DMS 273 (cell line): ENCODE results near the gene VSIR.

Source experiments
- DNase-seq: peaks from one replicate; lab custom pipeline; 2025; ENCODE audit not compliant: unreplicated experiment; lab: John Stamatoyannopoulos, UW

VSIR gene

DNA sequence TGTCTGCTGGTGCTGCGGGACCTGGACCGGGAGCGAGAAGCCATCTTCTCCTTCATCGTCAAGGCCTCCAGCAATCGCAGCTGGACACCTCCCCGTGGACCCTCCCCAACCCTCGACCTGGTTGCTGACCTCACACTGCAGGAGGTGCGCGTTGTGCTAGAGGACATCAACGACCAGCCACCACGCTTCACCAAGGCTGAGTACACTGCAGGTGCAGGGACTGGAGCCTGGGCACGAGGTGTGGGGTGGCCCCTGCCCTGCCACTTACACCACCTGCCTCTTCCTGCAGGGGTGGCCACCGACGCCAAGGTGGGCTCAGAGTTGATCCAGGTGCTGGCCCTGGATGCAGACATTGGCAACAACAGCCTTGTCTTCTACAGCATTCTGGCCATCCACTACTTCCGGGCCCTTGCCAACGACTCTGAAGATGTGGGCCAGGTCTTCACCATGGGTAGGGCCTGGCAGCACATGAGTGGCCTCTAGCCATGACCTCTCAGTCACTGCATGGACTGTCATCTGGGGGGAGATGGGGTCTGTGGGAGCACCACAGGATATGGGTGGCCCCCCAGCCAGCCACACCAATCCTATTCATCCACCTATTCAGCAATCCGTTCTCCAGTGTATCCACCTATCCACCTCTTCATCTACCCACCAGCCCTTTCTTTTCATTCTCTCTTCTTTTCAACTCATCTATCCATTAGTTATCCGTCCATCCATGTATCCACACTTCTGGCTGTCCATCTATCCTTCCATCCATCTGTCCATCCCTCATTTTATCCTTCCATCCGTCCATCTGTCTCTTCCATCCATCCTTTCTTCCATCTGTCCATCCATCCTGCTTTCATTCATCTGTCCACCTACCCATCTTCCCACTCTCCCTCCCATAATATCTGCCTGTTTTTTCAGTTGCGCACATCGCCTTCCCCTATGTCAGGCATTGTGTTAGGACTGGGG, 34.5 kb upstream of the VSIR start:
- no peak for DNase-seq

- no peak for DNase-seq
These were observed 33.6 kb upstream of the VSIR start for GRCh38 chr10:71806704-71807556.

GRCh38 chr10:71805776-71806703, 32.7 kb upstream of the VSIR start:
- no peak for DNase-seq

- DNase-seq = peak; percentile 62
These were observed 30.8 kb upstream of the VSIR start for GRCh38 chr10:71804077-71804476.

DNA sequence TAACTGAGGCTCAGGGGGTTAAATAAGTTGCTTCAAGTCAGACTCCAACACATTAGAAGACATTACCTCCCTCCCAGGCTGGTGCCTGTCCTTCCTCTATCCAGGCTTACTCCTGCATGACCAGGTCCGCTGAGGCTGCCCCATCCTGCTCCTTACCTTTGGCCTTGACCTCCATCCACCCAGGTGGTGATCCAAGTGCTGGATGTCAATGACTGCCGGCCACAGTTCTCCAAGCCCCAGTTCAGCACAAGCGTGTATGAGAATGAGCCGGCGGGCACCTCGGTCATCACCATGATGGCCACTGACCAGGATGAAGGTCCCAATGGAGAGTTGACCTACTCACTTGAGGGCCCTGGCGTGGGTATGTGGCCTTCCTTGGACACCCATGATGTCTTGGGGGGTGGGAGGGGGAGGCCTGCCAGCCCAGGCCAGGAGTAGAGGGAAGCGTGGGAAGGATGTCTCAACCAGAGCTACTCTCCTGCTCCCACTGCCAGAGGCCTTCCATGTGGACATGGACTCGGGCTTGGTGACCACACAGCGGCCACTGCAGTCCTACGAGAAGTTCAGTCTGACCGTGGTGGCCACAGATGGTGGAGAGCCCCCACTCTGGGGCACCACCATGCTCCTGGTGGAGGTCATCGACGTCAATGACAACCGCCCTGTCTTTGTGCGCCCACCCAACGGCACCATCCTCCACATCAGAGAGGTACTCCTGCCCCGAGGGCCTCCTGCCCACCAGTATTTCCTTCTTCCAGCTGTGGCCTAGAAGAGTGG, 29.6 kb upstream of the VSIR start:
- DNase-seq = no peak

GRCh38 chr10:71802235-71802634, 28.9 kb upstream of the VSIR start:
- DNase-seq = no peak

- DNase-seq = no peak
These were observed 28.0 kb upstream of the VSIR start for GRCh38 chr10:71801361-71801760.

DNA sequence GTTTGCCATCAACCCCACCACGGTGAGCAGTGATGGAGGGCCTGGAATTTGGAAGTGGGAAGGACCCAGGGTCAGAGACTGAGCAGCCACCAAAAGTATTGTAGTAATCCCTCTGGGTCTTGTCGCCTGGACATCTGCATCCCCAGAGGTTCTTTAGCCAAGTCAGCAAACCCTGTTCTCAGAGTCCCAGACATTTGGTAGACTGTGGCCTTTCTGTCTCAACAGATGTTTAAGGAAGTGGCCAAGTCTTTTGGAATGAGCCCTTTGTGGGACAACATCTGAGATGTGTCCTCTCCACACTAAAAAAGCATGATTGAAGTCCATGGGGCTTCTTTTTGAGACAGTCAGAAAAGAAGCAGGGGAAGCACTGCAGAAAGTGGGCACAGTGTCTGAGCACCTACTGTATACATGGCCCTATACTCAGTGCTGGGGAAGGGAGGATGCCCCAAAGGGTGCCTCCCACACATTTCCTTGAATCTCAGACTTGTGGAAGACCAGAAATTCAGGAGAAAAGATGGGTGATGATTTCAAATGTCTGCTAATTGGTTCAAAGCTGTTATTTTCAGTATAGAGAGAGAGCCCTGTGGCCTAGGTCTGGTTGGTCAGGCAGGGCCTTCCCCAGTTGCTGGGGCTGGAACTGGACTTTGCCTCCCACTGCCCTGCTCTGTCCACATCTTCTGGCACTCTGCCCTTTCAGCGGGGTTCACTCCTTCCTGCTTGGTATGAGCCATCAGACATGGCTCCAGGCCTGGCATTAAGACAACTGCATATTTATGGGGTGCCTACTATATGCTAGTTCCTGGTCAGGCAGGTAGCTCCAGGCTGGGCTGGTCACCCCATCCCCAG, 26.5 kb upstream of the VSIR start:
- no peak for DNase-seq

GRCh38 chr10:71799112-71799511, 25.8 kb upstream of the VSIR start:
- DNase-seq = no peak

GRCh38 chr10:71798308-71798624, 24.9 kb upstream of the VSIR start:
- DNase-seq = no peak

DNA sequence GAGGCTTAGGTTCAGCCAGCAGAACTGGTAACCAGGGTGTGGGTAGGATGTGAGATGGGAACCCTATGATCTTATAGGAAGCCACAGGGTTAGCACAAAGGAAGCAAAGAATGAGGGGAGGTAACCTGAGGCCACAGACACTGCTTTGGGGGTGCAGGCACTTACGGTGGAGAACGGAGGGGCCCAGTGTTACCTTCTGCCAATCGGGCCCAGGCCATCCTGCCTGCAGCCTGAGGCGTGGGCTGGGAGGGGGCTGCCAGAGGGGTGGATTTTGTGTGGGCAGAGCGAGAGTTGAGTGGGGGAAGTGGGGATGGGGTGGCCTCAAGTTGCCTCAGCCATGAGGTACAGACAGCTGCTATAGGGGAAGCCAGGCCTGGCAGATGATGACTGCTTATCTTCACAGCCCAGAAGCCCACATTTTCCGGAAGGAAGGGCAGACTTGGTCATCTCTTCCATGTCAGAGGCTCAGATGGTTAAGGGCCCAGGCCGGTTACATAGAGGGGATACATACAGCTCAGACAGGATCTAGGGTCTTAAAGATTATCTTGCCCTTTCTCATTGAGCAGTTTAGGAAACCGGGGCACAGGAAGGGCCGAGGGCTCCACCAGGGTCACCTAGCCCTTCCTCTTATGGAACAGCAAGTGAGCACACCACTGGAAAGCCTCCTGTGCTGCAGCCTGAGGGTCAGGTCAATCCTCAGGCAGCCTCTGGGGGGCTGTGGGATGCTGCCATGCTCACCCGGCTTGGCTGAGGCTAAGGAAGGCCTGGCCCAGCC, 24.4 kb upstream of the VSIR start:
- DNase-seq = no peak

GRCh38 chr10:71796749-71797405, 23.6 kb upstream of the VSIR start:
- DNase-seq = no peak

DNA sequence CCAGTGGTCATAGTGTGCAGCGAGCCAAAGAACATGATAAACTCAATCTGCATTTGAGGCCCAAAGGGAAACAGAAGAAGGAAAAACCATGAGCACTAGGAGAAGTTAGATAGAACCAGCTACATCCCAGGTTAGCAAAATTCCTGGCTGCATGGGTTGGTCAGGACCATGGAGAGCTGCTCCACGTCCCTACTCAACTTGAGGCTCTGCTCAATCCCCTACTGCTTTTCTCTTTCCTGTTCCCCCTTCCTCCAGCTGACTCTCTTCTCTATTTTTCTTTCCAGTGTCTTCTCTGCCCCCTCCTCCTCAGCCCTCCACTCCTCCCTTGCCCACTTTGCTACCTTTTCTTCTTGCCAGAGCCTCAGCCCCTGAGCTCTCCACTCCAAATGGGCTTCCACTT, 21.9 kb upstream of the VSIR start:
- peak; percentile 13 for DNase-seq

DNA sequence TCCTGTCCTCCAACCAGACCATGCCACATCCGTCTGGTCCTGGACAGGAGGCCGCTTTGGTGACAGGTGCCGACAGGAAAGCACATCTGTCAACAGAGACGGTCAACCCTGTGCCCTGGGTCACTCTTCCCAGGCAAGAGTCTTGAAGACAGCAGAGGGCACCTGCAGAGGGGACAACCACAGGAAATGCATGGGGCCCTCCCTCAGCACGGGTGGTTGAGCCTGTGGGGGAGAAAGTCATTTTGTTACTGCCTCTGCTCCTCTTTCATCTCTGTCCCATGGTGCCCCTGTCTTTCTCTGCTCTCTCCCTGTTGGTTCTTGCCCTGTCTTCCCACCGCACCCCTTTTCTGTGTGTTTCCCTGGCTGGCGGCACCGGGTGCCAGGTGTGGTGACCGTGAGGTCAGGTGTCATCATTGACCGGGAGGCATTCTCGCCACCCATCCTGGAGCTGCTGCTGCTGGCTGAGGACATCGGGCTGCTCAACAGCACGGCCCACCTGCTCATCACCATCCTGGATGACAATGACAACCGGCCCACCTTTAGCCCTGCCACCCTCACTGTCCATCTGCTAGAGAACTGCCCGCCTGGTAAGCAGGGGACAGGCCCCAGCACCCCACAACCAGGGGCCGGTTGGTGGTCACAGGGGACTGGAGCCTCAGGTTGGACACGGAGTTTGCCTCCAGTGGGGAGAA, 17.6 kb upstream of the VSIR start:
- DNase-seq = no peak

DNA sequence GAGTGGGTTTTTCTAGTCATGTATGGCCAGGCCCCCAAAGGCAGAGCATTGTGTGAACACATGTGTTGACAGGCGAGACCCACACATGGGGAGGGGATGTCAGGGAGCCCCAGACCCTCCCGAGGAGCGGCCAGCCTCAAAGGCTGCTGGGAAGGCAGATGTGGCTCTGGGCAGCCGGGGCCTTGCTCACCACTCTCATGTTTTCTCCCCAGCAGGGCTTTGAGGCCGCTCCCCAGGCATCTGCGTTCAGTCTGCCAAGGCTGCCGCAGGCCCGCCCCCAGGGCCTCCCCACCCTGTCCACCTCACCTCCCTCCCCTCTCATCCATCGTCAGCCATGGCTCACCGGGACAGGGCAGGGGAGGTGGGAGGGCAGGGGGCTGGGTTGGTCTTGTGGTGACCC, 16.6 kb upstream of the VSIR start:
- DNase-seq = no peak

DNA sequence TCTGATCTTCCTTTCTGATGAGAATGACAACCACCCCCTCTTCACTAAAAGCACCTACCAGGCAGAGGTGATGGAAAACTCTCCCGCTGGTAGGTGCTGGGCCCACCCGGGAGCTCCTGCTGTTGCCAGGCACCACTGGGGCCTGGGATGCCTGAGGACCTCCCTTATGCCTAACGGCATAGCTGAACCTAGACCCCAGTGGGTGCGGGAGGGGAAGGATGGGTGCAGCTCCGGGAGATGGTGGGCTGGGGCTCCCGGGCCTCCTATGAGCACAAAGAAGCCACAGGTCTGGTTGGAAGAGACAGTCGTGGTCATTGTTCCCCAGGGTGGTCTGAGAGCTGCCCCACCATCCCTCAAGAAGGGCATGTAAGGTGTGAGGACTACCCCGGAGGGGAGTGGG, 15.6 kb upstream of the VSIR start:
- DNase-seq = no peak

GRCh38 chr10:71784679-71785272, 11.5 kb upstream of the VSIR start:
- DNase-seq = no peak
